ENCODE data around the gene ZNF511.

ZNF511 gene

GRCh38 chr10:133275684-133276092 is 33.0 kb upstream of the ZNF511 start:
- DNase-seq, result no peak

GRCh38 chr10:133276100-133276434 is 32.6 kb upstream of the ZNF511 start:
- DNase-seq, result no peak

GRCh38 chr10:133276435-133277201 is 32.1 kb upstream of the ZNF511 start, which contains the start of gene ADAM8:
TSS of gene ADAM8 (minus strand) at chr10:133276868. CDS start at chr10:133276817, 51 bp downstream.
- no peak for DNase-seq

GRCh38 chr10:133277277-133277992 is 31.3 kb upstream of the ZNF511 start:
- DNase-seq, result no peak

- DNase-seq, result no peak
Measured at GRCh38 chr10:133277993-133278576, 30.6 kb upstream of the ZNF511 start.

GRCh38 chr10:133278577-133279265 is 30.0 kb upstream of the ZNF511 start:
- no peak for DNase-seq

GRCh38 chr10:133279326-133280226 is 29.1 kb upstream of the ZNF511 start:
- no peak for DNase-seq

- DNase-seq, result no peak
Measured at GRCh38 chr10:133280391-133281059, 28.2 kb upstream of the ZNF511 start.

- no peak for DNase-seq
Measured at GRCh38 chr10:133281084-133281483, 27.6 kb upstream of the ZNF511 start.

- DNase-seq, result no peak
Measured at GRCh38 chr10:133281628-133282372, 26.9 kb upstream of the ZNF511 start.

GRCh38 chr10:133282846-133283390 is 25.8 kb upstream of the ZNF511 start:
- DNase-seq, result no peak

- DNase-seq, result no peak
Measured at GRCh38 chr10:133283931-133284330, 24.8 kb upstream of the ZNF511 start.

GRCh38 chr10:133285217-133285616 is 23.5 kb upstream of the ZNF511 start:
- DNase-seq, result no peak

GRCh38 chr10:133286366-133286765 is 22.3 kb upstream of the ZNF511 start:
- DNase-seq, result no peak

GRCh38 chr10:133287832-133288500 is 20.7 kb upstream of the ZNF511 start:
- no peak for DNase-seq

GRCh38 chr10:133289761-133290160 is 19.0 kb upstream of the ZNF511 start:
- no peak for DNase-seq

GRCh38 chr10:133292919-133293809 is 15.6 kb upstream of the ZNF511 start:
- DNase-seq, result no peak

GRCh38 chr10:133293810-133294119 is 14.9 kb upstream of the ZNF511 start:
- DNase-seq, result no peak

- no peak for DNase-seq
Measured at GRCh38 chr10:133294189-133294588, 14.5 kb upstream of the ZNF511 start.
